LNCAP (cell line): ENCODE results near the gene GSTA4.

Experiments
- TF ChIP-seq, protein P1 (sequence below): fragments of 450-650 bp; IDR thresholded peaks from 2 replicates; pipeline ENCODE4 v1.5.1; 2017; ENCODE audit warnings: mild to moderate bottlenecking

The GSTA4 gene

DNA sequence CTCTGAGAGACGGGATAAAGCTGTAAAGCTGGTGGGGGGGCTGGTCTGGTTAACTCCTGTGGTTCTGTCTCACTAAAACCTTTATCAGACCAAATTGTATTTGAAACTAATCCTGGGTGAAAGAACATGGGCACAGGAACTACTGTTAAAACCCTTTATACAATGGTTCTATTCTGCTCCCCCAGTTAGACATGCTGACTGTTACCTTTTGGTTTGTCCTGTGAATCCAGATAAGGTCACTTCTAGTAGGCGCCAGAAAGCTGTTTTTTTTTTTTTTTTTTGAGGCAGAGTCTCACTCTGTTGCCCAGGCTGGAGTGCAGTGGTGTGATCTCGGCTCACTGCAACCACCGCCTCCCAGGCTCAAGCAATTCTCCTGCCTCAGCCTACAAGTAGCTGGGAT is 29.7 kb downstream of the GSTA4 start:
- TF ChIP-seq, protein P1, sequence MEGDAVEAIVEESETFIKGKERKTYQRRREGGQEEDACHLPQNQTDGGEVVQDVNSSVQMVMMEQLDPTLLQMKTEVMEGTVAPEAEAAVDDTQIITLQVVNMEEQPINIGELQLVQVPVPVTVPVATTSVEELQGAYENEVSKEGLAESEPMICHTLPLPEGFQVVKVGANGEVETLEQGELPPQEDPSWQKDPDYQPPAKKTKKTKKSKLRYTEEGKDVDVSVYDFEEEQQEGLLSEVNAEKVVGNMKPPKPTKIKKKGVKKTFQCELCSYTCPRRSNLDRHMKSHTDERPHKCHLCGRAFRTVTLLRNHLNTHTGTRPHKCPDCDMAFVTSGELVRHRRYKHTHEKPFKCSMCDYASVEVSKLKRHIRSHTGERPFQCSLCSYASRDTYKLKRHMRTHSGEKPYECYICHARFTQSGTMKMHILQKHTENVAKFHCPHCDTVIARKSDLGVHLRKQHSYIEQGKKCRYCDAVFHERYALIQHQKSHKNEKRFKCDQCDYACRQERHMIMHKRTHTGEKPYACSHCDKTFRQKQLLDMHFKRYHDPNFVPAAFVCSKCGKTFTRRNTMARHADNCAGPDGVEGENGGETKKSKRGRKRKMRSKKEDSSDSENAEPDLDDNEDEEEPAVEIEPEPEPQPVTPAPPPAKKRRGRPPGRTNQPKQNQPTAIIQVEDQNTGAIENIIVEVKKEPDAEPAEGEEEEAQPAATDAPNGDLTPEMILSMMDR, result no peak

DNA sequence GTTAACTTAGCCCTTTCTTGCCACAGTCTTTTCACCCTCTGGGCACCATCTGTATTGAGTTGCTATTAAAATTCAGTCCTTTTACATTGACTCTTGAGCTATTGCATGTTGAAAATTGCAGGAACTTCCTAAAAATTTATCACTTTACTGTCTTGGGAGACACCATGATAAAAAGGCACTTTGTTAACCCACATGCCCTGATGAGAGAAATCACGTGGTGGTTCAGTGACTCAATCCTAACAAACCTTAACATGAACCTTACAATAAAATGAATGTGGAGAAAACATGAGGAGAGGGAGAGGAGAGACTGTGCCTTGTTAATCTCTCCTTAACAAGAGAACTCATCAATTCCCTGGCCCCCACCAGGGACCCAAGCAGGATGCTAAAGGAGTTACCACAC is 30.8 kb downstream of the GSTA4 start:
- TF ChIP-seq, protein P1, result no peak

DNA sequence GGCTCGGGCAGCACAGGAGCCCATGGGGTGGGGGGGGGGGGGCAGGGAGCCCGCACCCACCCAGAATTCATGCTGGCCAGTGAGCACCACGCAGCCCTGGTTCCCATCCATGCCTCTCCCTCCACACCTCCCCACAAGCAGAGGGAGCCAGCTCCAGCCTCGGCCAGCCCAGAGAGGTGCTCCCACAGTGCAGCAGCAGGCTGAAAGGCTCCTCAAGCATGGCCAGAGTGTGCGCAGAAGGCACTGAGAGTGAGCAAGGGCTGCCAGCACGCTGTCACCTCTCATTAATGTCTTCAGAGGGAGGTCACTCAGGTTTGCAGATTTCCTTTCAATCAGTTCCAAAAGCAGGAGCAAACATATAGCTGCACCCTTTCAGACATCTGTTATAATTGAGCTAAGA is 32.4 kb downstream of the GSTA4 start:
- TF ChIP-seq, protein P1, result no peak

DNA sequence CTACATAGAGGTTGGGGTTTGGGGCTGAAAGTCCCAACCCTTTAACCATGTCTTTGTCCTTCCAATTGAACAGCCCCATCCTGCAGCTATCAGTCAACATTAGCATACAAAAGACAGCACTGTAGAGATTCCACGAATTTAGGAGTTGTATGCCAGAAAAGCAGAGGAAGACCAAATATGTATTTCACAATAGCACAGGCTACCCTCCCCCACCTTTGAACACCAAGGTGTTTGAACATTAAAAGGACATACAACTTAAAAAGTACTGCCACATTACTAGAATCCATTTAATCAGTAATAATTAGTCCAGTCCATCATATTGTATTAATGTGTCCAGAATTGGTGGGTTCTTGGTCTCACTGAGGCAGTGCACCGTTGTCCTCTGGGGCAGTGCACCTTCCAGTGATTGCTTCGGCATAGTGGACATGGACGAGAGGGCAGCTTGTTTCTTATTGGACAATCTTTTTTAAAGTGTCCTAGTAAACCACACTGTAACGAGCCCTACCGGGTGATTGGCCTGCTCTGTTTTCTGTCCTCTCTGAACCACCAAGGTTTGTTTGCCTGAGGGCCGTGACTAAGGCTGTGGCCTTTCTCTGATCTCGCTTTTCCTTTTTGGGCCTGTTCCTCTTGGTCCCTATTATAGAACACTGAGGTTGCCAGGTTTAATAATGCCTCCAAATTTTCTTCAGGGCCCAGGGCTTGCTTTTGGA is 36.4 kb downstream of the GSTA4 start:
- TF ChIP-seq, protein P1, result no peak

DNA sequence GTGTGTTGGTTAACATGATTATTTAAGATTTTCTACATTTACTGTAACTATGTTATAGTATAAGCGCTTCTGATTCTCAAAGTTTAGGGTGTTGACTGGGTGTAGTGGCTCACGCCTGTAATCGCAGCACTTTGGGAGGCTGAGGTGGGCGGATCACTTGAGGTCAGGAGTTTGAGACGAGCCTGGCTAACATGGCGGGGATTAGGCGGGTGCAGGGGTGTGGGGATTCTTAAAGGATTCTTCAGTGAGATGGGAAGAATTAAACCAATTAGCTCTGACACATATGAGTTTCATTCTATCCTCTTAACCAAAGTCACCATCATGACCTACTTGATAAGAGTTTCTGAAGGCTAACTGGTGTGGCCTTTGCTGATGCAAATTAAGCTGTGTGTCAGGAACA is 39.2 kb downstream of the GSTA4 start:
- TF ChIP-seq, protein P1, result no peak

DNA sequence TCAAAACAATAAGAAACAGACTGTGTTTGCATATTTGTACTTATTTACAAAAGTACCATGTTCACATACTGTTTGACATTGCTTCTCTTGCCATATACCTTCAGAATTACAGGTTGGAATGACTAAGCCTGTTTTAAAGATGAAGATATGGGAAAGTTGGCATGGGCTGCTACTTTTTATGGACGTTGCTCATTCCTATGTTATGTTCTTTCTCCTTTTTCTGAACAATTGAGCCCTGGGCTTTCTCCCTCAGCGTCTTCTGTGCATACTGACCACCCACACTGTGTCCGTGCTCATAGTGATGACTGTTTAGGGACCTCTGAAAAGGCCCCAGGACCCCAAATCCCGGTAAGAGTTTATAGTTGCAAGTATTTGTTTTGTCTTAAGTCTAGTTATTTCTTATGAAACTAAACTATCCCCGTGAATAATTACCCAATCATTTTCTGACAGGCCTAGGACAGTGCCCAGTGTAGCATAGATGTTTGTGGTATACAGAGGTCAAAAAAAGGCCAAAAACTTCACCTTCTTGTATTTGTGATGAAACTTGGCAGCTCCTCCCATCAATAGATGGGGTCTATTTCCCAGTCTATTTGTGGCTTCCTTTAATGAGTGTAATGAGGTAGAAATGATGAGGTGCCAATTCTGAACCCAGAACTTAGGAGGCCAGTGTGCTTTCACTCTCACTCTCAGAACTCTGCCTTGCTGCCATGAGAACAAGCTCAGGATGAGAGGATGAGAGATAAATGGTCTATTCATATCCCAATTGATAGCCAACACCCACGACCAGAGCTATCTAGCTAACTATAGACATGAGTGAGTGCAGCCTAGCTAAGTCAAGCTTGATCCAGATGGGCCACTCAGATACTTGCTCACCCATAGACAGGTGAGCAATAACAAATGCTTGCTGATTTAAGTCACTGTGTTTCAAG is 40.9 kb downstream of the GSTA4 start:
- TF ChIP-seq, protein P1, result no peak

DNA sequence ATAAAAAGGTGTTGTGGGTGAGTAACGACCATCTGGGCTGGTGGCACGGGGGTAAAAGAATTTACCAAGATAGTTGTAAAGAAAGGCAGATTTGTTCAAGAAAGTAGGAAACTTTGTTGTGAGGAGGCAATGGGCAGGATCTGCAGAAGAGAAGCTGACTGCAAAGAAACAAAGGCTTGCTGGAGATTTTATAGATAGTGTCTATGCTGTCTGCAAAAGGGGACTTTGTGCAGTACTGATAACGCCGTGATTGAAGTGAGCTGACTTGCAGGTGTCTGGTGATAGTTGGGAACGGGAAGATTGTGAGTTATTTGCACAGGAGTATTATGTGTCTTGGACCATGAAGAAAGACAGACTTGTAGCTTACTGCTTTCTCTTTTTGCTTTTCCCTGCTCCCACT is 48.8 kb downstream of the GSTA4 start:
- TF ChIP-seq, protein P1, result no peak
